Left lung (tissue), 10 donors: ENCODE data around the gene LINC00305. TPM values are rescaled to one million over a fixed set of nuclear protein-coding genes. Genes with fewer than 3 reads are reported as not detected.

ENCODE experiments used
- ATAC-seq: fragments of 200-7000 bp; cut with Tn5 transposase; one replicate; pipeline ENCODE4 v1.9.1; 2020; ENCODE audit warnings: moderate library complexity
- DNase-seq, 4 donors: peaks; one replicate each; pipeline ENCODE4 v3.0.0-alpha.2; 2013 to 2020
- H3K27ac ChIP-seq, 2 donors: fragments of 200-600 bp; sonication (generic) in 1 of 2; one replicate each; pipeline versions ENCODE4 v1.5.0 to v1.8.0; 2020 to 2021
- H3K27me3 ChIP-seq, 2 donors: fragments of 200-600 bp; sonication (generic) in 1 of 2; one replicate each; pipeline versions ENCODE4 v1.5.0 to v1.8.0; 2020 to 2021
- H3K36me3 ChIP-seq, 2 donors: fragments of 200-600 bp; sonication (generic) in 1 of 2; one replicate each; pipeline versions ENCODE4 v1.5.0 to v1.8.0; 2020 to 2021
- H3K4me1 ChIP-seq, 2 donors: fragments of 200-600 bp; one replicate each; pipeline ENCODE4 v1.8.0; 2021
- H3K4me3 ChIP-seq, 2 donors: fragments of 200-600 bp; sonication (generic) in 1 of 2; one replicate each; pipeline versions ENCODE4 v1.5.0 to v1.8.0; 2020 to 2021; ENCODE audit warnings: mild to moderate bottlenecking in 1 of 2
- H3K9me3 ChIP-seq, 2 donors: fragments of 200-600 bp; sonication (generic) in 1 of 2; one replicate each; pipeline versions ENCODE4 v1.5.0 to v1.8.0; 2020 to 2021
- intact Hi-C, 2 donors: fragments of 100-400 bp; cut with DNase I; formaldehyde crosslinking; loops; one replicate each; pipeline versions ENCODE4 v1.11.2 to v1.14.2; 2022
- polyA plus RNA-seq, 6 donors: library from polyadenylated mRNA; unstranded; fragments of 120-200 nt; gene quantifications; one replicate each; pipeline ENCODE4 v1.2.1, GENCODE V29; 2013; ENCODE audit not compliant: insufficient read length in 6 of 6
- total RNA-seq, 2 donors: library from RNA; stranded (reverse); fragmentation: NEBNext Ultra II Directional; extraction: Animal tissue kit (Norgen Biotek cat#: 25700); gene quantifications; one replicate each; pipeline ENCODE4 v1.2.1, GENCODE V29; 2021
- TF ChIP-seq, protein P1 (sequence below), 2 donors: fragments of 200-600 bp; sonication (generic) in 1 of 2; IDR thresholded peaks; one replicate each; pipeline versions ENCODE4 v1.5.0 to v1.8.0; 2021; ENCODE audit warnings: antibody characterized with exemption in 2 of 2
- donor health status: DM: no; HTN: yes; CAD: no.
- donor health status: DM: no; HTN: no; CAD: no.

The LINC00305 gene
- total and polyA plus RNA-seq, 8 donors, result 0.15 to 1.0 TPM; not detected in 6

- no peaks in the 10 kb centered on the region for H3K9me3 ChIP-seq
- intact Hi-C loops, result no loop called here
- H3K36me3 ChIP-seq, result no peaks in the 10 kb centered on the region
- ATAC-seq, result no peak
- DNase-seq, result no peak
- TF ChIP-seq, protein P1, sequence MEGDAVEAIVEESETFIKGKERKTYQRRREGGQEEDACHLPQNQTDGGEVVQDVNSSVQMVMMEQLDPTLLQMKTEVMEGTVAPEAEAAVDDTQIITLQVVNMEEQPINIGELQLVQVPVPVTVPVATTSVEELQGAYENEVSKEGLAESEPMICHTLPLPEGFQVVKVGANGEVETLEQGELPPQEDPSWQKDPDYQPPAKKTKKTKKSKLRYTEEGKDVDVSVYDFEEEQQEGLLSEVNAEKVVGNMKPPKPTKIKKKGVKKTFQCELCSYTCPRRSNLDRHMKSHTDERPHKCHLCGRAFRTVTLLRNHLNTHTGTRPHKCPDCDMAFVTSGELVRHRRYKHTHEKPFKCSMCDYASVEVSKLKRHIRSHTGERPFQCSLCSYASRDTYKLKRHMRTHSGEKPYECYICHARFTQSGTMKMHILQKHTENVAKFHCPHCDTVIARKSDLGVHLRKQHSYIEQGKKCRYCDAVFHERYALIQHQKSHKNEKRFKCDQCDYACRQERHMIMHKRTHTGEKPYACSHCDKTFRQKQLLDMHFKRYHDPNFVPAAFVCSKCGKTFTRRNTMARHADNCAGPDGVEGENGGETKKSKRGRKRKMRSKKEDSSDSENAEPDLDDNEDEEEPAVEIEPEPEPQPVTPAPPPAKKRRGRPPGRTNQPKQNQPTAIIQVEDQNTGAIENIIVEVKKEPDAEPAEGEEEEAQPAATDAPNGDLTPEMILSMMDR (IDR thresholded peaks at IDR 0.05), result no peak
- H3K4me1 ChIP-seq, result no peaks in the 10 kb centered on the region
- no peak overlapping the region for H3K4me3 ChIP-seq
- H3K27ac ChIP-seq, result no peak overlapping the region
- H3K27me3 ChIP-seq, result no peaks in the 10 kb centered on the region
These were observed 31.3 kb upstream of the LINC00305 start for GRCh38 chr18:64180171-64180570.

DNA sequence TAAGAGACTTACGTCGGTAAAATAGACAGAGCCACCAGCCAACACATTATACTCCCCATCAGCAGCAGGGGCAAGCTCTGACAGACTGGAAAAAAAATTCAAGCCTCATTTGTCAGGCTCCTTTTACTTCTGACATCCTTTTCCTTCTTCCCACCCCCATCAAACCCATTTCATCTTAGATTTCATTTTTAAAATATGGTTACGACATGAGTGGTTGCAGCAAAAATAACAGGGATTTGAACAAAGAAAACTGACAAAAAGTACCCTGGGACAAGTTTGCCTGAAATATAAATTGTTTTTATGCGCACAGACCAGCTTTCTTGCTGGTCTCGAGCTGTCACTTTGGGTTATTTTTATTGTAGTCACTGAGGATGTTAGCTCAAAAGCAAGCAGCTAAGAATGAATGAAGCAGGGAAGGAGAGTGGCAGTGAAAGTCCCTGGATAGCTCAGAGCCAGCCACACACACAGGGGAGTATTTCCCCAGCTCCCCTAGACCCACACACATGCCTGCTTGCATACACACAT, 30.7 kb upstream of the LINC00305 start:
- intact Hi-C loops, result no loop called here
- Histone ChIP-seq H3K4me1 (no peaks in the 10 kb centered on the region), H3K9me3 (no peaks in the 10 kb centered on the region), H3K27ac (no peak overlapping the region), H3K36me3 (no peaks in the 10 kb centered on the region), H3K4me3 (no peak overlapping the region), H3K27me3 (no peaks in the 10 kb centered on the region)
- DNase-seq (no peak), ATAC-seq (no peak)
- TF ChIP-seq, protein P1 (IDR thresholded peaks at IDR 0.05), result no peak

- ATAC-seq, result no peak
- H3K4me3 ChIP-seq, result no peak overlapping the region
These were observed 30.0 kb upstream of the LINC00305 start for GRCh38 chr18:64178860-64179259.

GRCh38 chr18:64175432-64175831, 26.5 kb upstream of the LINC00305 start:
- Histone ChIP-seq H3K27me3 (no peaks in the 10 kb centered on the region), H3K4me3 (no peak overlapping the region), H3K27ac (no peak overlapping the region), H3K9me3 (peaks cover 0 to 10% of the 10 kb centered on the region in 2 donors), H3K36me3 (no peaks in the 10 kb centered on the region), H3K4me1 (no peaks in the 10 kb centered on the region)
- ATAC-seq (no peak), DNase-seq (no peak)
- TF ChIP-seq, protein P1 (IDR thresholded peaks at IDR 0.05), result no peak
- intact Hi-C loops, result no loop called here

More at GRCh38 chr18:64178860-64179259, 30.0 kb upstream of the LINC00305 start:
- Histone ChIP-seq H3K4me1 (no peaks in the 10 kb centered on the region), H3K27me3 (no peaks in the 10 kb centered on the region), H3K27ac (no peak overlapping the region), H3K9me3 (no peaks in the 10 kb centered on the region), H3K36me3 (no peaks in the 10 kb centered on the region)
- TF ChIP-seq, protein P1 (IDR thresholded peaks at IDR 0.05), result no peak
- intact Hi-C loops, result no loop called here
- no peak for DNase-seq

DNA sequence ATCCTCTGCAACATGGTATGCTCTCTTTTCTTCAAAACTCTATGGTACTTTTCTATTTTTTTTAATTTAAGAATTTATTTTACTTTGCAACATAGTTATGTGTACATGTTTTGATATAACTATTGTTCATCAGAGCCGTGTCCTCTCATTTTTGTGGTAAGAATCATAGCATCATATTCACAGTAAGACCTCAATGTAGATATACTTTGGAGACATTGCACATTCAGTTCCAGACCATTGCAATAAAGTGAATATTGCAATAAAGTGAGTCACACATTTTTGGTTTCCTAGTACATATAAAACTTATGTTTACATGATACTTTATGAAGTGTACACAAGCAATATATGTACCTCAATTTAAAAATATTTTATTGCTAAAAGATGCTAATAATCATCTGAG, 22.7 kb upstream of the LINC00305 start:
- Histone ChIP-seq H3K9me3 (peaks cover 0 to 10% of the 10 kb centered on the region in 2 donors), H3K27me3 (no peaks in the 10 kb centered on the region), H3K4me1 (no peaks in the 10 kb centered on the region), H3K36me3 (no peaks in the 10 kb centered on the region), H3K27ac (no peak overlapping the region), H3K4me3 (no peak overlapping the region)
- ATAC-seq (no peak), DNase-seq (no peak)
- TF ChIP-seq, protein P1 (IDR thresholded peaks at IDR 0.05), result no peak
- intact Hi-C loops, result no loop called here
